ENCODE measurements around the gene FRMD1.

- TF ChIP-seq EZH2 (IDR thresholded peaks at IDR 0.05; ENCODE audit: insufficient read depth, low read length) (no peak), CTCF (IDR thresholded peaks at IDR 0.05; ENCODE audit: insufficient read depth, low read depth, low read length) (no peak)
Observed at GRCh38 chr6:168116438-168116974, 37.5 kb upstream of the FRMD1 start.

Data from astrocyte (in vitro differentiated cells and primary cell).